ENCODE results near the gene KCNMA1. TPM values are rescaled to one million over a fixed set of nuclear protein-coding genes. Genes with fewer than 3 reads are reported as not detected.

Gene KCNMA1
- polyA plus RNA-seq, 1 donor from 2014 or later, result 60.8 TPM

DNA sequence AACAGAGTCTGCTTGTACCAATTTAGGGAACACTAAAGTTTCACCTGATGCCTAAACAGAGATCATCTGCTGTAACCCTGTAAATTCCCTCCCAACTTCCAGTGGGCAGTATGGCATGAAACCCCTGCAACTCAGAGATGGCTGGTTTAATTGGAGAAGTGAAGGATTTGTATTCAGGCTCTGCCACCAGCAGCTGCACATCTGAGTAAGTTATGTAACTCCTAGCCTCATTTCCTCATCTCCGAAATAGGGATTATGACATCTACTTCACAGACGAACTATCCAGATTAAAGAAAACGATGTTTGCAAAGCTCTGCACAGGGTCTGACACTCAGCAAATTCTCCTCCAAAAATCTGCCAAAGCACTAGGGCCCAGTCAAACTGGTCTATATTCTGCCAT is 493.0 kb downstream of the KCNMA1 start:
- H3K9me2 ChIP-seq (ENCODE audit: insufficient read depth, low read length), result no peaks in the 10 kb centered on the region
- H2AFZ ChIP-seq (ENCODE audit: low read depth, low read length), result no peak overlapping the region
- no peaks in the 10 kb centered on the region for H3K36me3 ChIP-seq (ENCODE audit: insufficient read depth, low read length)
- H3K9me3 ChIP-seq (ENCODE audit: low read length), result no peaks in the 10 kb centered on the region
- no peaks in the 10 kb centered on the region for H3K79me2 ChIP-seq (replicated peaks; ENCODE audit: insufficient read depth, low read length)
- H3K27me3 ChIP-seq (ENCODE audit: insufficient read depth, low read depth, low read length), result no peaks in the 10 kb centered on the region
- no peaks in the 10 kb centered on the region for H4K20me1 ChIP-seq (ENCODE audit: insufficient read depth)
- no peak for TF ChIP-seq EP300 (conservative IDR thresholded peaks at IDR 0.05; ENCODE audit: poor library complexity, severe bottlenecking)
- TF ChIP-seq MXI1 (conservative IDR thresholded peaks at IDR 0.05; ENCODE audit: poor library complexity, severe bottlenecking), result no peak
- TF ChIP-seq TAF1 (IDR thresholded peaks at IDR 0.05; ENCODE audit: low read depth), result no peak
- no peak for TF ChIP-seq SMC3 (conservative IDR thresholded peaks at IDR 0.05; ENCODE audit: poor library complexity)
- no peak for TF ChIP-seq EZH2 (IDR thresholded peaks at IDR 0.05; ENCODE audit: borderline replicate concordance, insufficient read depth, low read length, poor library complexity, severe bottlenecking)
- TF ChIP-seq, protein P1, sequence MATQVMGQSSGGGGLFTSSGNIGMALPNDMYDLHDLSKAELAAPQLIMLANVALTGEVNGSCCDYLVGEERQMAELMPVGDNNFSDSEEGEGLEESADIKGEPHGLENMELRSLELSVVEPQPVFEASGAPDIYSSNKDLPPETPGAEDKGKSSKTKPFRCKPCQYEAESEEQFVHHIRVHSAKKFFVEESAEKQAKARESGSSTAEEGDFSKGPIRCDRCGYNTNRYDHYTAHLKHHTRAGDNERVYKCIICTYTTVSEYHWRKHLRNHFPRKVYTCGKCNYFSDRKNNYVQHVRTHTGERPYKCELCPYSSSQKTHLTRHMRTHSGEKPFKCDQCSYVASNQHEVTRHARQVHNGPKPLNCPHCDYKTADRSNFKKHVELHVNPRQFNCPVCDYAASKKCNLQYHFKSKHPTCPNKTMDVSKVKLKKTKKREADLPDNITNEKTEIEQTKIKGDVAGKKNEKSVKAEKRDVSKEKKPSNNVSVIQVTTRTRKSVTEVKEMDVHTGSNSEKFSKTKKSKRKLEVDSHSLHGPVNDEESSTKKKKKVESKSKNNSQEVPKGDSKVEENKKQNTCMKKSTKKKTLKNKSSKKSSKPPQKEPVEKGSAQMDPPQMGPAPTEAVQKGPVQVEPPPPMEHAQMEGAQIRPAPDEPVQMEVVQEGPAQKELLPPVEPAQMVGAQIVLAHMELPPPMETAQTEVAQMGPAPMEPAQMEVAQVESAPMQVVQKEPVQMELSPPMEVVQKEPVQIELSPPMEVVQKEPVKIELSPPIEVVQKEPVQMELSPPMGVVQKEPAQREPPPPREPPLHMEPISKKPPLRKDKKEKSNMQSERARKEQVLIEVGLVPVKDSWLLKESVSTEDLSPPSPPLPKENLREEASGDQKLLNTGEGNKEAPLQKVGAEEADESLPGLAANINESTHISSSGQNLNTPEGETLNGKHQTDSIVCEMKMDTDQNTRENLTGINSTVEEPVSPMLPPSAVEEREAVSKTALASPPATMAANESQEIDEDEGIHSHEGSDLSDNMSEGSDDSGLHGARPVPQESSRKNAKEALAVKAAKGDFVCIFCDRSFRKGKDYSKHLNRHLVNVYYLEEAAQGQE (IDR thresholded peaks at IDR 0.05; ENCODE audit: borderline replicate concordance), result no peak
- TF ChIP-seq CTCF (IDR thresholded peaks at IDR 0.05; ENCODE audit: poor library complexity, severe bottlenecking), result no peak
- TF ChIP-seq POLR2AphosphoS5 (IDR thresholded peaks at IDR 0.05), result no peak
- TF ChIP-seq RAD21 (conservative IDR thresholded peaks at IDR 0.05), result no peak
- H3K4me2 ChIP-seq (ENCODE audit: low read length), result no peak overlapping the region
- no peak overlapping the region for H3K4me3 ChIP-seq (ENCODE audit: low read length)
- H3F3A ChIP-seq (ENCODE audit: insufficient read depth, low read length, poor library complexity, severe bottlenecking), result no peaks in the 10 kb centered on the region
- H3K9ac ChIP-seq (ENCODE audit: low read length), result no peak overlapping the region
- no peak overlapping the region for H3K27ac ChIP-seq (ENCODE audit: low read length)

DNA sequence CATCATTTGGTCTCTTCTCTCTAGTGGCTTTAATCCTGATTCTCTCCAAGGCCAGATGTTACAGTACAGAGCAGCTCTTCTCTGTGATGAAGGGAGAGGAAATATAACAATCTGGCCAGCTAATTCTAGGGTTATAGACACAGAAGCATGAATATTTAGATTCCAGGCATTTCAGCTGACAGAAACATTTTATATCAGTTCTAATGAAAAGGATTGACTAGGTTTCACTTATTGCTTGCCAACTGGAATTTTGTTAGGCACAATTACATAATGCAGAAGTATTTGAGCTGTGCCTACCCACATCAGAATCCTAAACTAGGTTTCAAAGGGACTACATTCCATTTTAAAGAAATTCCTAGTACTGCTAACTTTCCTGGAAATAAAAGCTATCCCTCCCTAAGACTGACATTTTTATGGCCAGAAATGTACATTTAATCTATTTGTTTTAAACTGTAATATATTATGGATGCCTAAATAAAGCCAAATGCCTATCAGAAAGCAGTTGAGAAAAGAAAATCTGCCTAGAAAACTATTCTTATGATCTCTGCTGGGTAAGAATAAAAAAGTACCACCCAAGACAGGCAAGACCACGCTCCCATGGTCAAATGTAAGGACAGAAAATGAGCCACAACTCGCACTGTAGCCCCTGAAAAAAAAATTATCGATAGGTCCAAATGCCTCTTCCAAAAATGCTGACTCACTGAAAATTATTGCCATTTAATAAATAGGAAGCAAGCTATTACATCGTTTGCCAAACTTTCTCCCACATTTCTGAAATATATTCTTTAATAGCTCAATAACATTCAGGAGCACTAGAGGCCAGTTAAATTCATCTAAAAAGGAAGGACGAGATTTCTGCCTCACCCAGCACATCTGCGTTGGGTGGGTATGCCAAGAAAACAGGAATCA is 498.1 kb downstream of the KCNMA1 start:
- H3K9me2 ChIP-seq (ENCODE audit: insufficient read depth, low read length), result no peaks in the 10 kb centered on the region
- no peaks in the 10 kb centered on the region for H4K20me1 ChIP-seq (ENCODE audit: insufficient read depth)
- H3K9ac ChIP-seq (ENCODE audit: low read length), result no peak overlapping the region
- no peaks in the 10 kb centered on the region for H3K36me3 ChIP-seq (ENCODE audit: insufficient read depth, low read length)
- no peak overlapping the region for H3K4me2 ChIP-seq (ENCODE audit: low read length)
- H3F3A ChIP-seq (ENCODE audit: insufficient read depth, low read length, poor library complexity, severe bottlenecking), result no peaks in the 10 kb centered on the region
- H3K4me3 ChIP-seq (ENCODE audit: low read length), result no peak overlapping the region
- TF ChIP-seq EP300 (conservative IDR thresholded peaks at IDR 0.05; ENCODE audit: poor library complexity, severe bottlenecking) (no peak), SMC3 (conservative IDR thresholded peaks at IDR 0.05; ENCODE audit: poor library complexity) (no peak), RAD21 (conservative IDR thresholded peaks at IDR 0.05) (no peak), EZH2 (IDR thresholded peaks at IDR 0.05; ENCODE audit: borderline replicate concordance, insufficient read depth, low read length, poor library complexity, severe bottlenecking) (no peak), CTCF (IDR thresholded peaks at IDR 0.05; ENCODE audit: poor library complexity, severe bottlenecking) (no peak), TAF1 (IDR thresholded peaks at IDR 0.05; ENCODE audit: low read depth) (no peak), MXI1 (conservative IDR thresholded peaks at IDR 0.05; ENCODE audit: poor library complexity, severe bottlenecking) (no peak)
- H3K27me3 ChIP-seq (ENCODE audit: insufficient read depth, low read depth, low read length), result no peaks in the 10 kb centered on the region
- no peak overlapping the region for H2AFZ ChIP-seq (ENCODE audit: low read depth, low read length)
- H3K79me2 ChIP-seq (replicated peaks; ENCODE audit: insufficient read depth, low read length), result no peaks in the 10 kb centered on the region
- H3K27ac ChIP-seq (ENCODE audit: low read length), result no peak overlapping the region
- H3K9me3 ChIP-seq (ENCODE audit: low read length), result no peaks in the 10 kb centered on the region

Data from neural cell (in vitro differentiated cells).